H1 (cell line): ENCODE data around the gene SYT14. TPM values are rescaled to one million over a fixed set of nuclear protein-coding genes. Genes with fewer than 3 reads are reported as not detected.
A peak's percentile ranks its signal among the peaks of the same experiment; 100 is the strongest.
"Not testable (repeated sequence)": the region's sequence is repeated elsewhere in the genome, so short reads cannot be mapped to it uniquely, and the experiment has no call there.

ENCODE experiments used
- CTCF ChIA-PET: fragments of 300-600 bp; sonication (Branson Sonifier 250); formaldehyde crosslinking; loops from one replicate; lab custom pipeline; 2021; ENCODE audit not compliant: partially characterized antibody; lab: Charles Lee
- POLR2A ChIA-PET: fragments of 300-600 bp; sonication (Branson Sonifier 250); formaldehyde crosslinking; loops from one replicate; lab custom pipeline; 2021; ENCODE audit warnings: inconsistent platforms; ENCODE audit not compliant: partially characterized antibody; lab: Charles Lee
- DNase-seq, 2 experiments: peaks; one replicate each; pipeline versions ENCODE4 v3.0.0 to v3.0.0-alpha.2; 2010 to 2022; ENCODE audit warnings: low spot score in 2 of 2, low read depth in 1 of 2, mixed read lengths in 1 of 2
- FAIRE-seq: peaks from 2 replicates; lab custom pipeline; 2011; peaks lifted over from hg19 to GRCh38; lab: Jason Lieb, UNC
- H2AFZ ChIP-seq: 2 replicates; pipeline ENCODE4 v1.8.1; 2012; ENCODE audit warnings: low read length, inconsistent platforms
- H2AK5ac ChIP-seq: 2 replicates; pipeline ENCODE4 v1.6.1; 2013; ENCODE audit warnings: low read depth, low read length
- H2BK120ac ChIP-seq: replicated peaks from 2 replicates; pipeline ENCODE3; 2013; ENCODE audit warnings: low read depth, low read length, inconsistent platforms
- H2BK12ac ChIP-seq: 2 replicates; pipeline ENCODE4 v1.6.1; 2013; ENCODE audit warnings: low read depth, low read length
- H2BK15ac ChIP-seq: 2 replicates; pipeline ENCODE4 v1.6.1; 2013; ENCODE audit warnings: low read length
- H2BK20ac ChIP-seq: 2 replicates; pipeline ENCODE4 v1.6.1; 2013; ENCODE audit warnings: low read length
- H2BK5ac ChIP-seq: 2 replicates; pipeline ENCODE4 v1.6.1; 2013; ENCODE audit warnings: low read depth, low read length
- H3K14ac ChIP-seq: 2 replicates; pipeline ENCODE4 v1.6.1; 2013; ENCODE audit warnings: inconsistent platforms; ENCODE audit not compliant: insufficient read length
- H3K18ac ChIP-seq: 2 replicates; pipeline ENCODE4 v1.6.1; 2013; ENCODE audit warnings: low read length; ENCODE audit errors: extremely low read depth
- H3K23ac ChIP-seq: 2 replicates; pipeline ENCODE4 v1.6.1; 2013; ENCODE audit warnings: inconsistent platforms; ENCODE audit not compliant: insufficient read length
- H3K23me2 ChIP-seq: 2 replicates; pipeline ENCODE4 v1.6.1; 2013; ENCODE audit warnings: low read depth, low read length
- H3K27ac ChIP-seq: 2 replicates; pipeline ENCODE4 v1.6.1; 2011; ENCODE audit warnings: low read depth, low read length, inconsistent platforms
- H3K27me3 ChIP-seq, 4 experiments: replicated peaks in 1 of 4; 1 replicate in 1 of 4; 2 replicates in 3 of 4; pipeline versions ENCODE4 v1.6.1 to v1.8.1; 2011 to 2013; ENCODE audit warnings: low read length in 3 of 4, mild to moderate bottlenecking in 3 of 4, inconsistent platforms in 2 of 4, mixed read lengths in 2 of 4, moderate library complexity in 1 of 4; ENCODE audit not compliant: control insufficient read depth in 3 of 4, insufficient read depth in 3 of 4; ENCODE audit errors: extremely low read depth in 1 of 4
- H3K36me3 ChIP-seq, 4 experiments: 2 replicates each; pipeline versions ENCODE4 v1.6.1 to v1.8.1; 2011 to 2013; ENCODE audit warnings: mild to moderate bottlenecking in 4 of 4, low read length in 3 of 4, moderate library complexity in 2 of 4, control low read depth in 1 of 4, inconsistent platforms in 1 of 4; ENCODE audit not compliant: insufficient read depth in 4 of 4, control insufficient read depth in 2 of 4
- H3K4ac ChIP-seq: replicated peaks from 2 replicates; pipeline ENCODE3; 2013; ENCODE audit warnings: low read length, low read depth, mixed read lengths, inconsistent platforms; ENCODE audit not compliant: insufficient read length
- H3K4me1 ChIP-seq, 4 experiments: replicated peaks in 1 of 4; 1 replicate in 1 of 4; 2 replicates in 3 of 4; pipeline versions ENCODE4 v1.6.1 to v1.8.1; 2011 to 2013; ENCODE audit warnings: low read length in 3 of 4, inconsistent platforms in 2 of 4, mixed read lengths in 1 of 4; ENCODE audit not compliant: insufficient read depth in 4 of 4, control insufficient read depth in 3 of 4
- H3K4me2 ChIP-seq, 2 experiments: 2 replicates each; pipeline versions ENCODE4 v1.6.1 to v1.8.1; 2011 to 2013; ENCODE audit warnings: low read depth in 2 of 2, low read length in 2 of 2, control low read depth in 1 of 2, inconsistent platforms in 1 of 2, mild to moderate bottlenecking in 1 of 2; ENCODE audit not compliant: insufficient read depth in 1 of 2
- H3K4me3 ChIP-seq, 4 experiments: fragments of 200-600, 300-600 bp in 1 of 4; sonication (generic), shearing (Covaris generic), sonication (Bioruptor Twin) in 1 of 4; 2 replicates each; pipeline versions ENCODE4 v1.5.1 to v1.8.1; 2011 to 2016; ENCODE audit warnings: low read length in 4 of 4, low read depth in 3 of 4, control low read depth in 2 of 4, inconsistent platforms in 2 of 4, mild to moderate bottlenecking in 2 of 4, mixed read lengths in 1 of 4, moderate library complexity in 1 of 4; ENCODE audit not compliant: insufficient read depth in 2 of 4; ENCODE audit errors: extremely low read depth in 1 of 4
- H3K56ac ChIP-seq: replicated peaks from 2 replicates; pipeline ENCODE3; 2013; ENCODE audit warnings: low read depth, mild to moderate bottlenecking, mixed read lengths, low read length, inconsistent platforms; ENCODE audit not compliant: insufficient read length
- H3K79me1 ChIP-seq: 2 replicates; pipeline ENCODE4 v1.6.1; 2013; ENCODE audit warnings: low read depth, low read length, control low read depth
- H3K79me2 ChIP-seq, 2 experiments: 2 replicates each; pipeline versions ENCODE4 v1.6.1 to v1.8.1; 2012 to 2013; ENCODE audit warnings: low read length in 2 of 2, mild to moderate bottlenecking in 2 of 2, inconsistent platforms in 1 of 2; ENCODE audit not compliant: insufficient read depth in 2 of 2, control insufficient read depth in 1 of 2
- H3K9ac ChIP-seq, 4 experiments: replicated peaks in 1 of 4; 1 replicate in 1 of 4; 2 replicates in 3 of 4; pipeline versions ENCODE4 v1.6.1 to v1.8.1; 2011 to 2013; ENCODE audit warnings: low read depth in 3 of 4, low read length in 3 of 4, control low read depth in 2 of 4, mild to moderate bottlenecking in 2 of 4, moderate library complexity in 2 of 4, inconsistent platforms in 1 of 4; ENCODE audit errors: extremely low read depth in 1 of 4
- H3K9me3 ChIP-seq, 2 experiments: 2 replicates each; pipeline versions ENCODE4 v1.6.1 to v1.8.1; 2012 to 2013; ENCODE audit warnings: mild to moderate bottlenecking in 2 of 2, moderate library complexity in 2 of 2, control low read depth in 1 of 2, inconsistent platforms in 1 of 2, low read depth in 1 of 2, low read length in 1 of 2, mixed read lengths in 1 of 2; ENCODE audit not compliant: insufficient read depth in 2 of 2
- H4K20me1 ChIP-seq, 2 experiments: replicated peaks in 1 of 2; 2 replicates each; pipeline versions ENCODE3 to v1.8.1; 2011 to 2013; ENCODE audit warnings: inconsistent platforms in 2 of 2, low read length in 2 of 2, mild to moderate bottlenecking in 1 of 2; ENCODE audit not compliant: insufficient read depth in 2 of 2, control insufficient read depth in 1 of 2
- H4K5ac ChIP-seq: 2 replicates; pipeline ENCODE4 v1.6.1; 2013; ENCODE audit warnings: low read length, low read depth, mixed read lengths, inconsistent platforms; ENCODE audit not compliant: insufficient read length
- H4K8ac ChIP-seq: 2 replicates; pipeline ENCODE4 v1.8.0; 2013; ENCODE audit warnings: mild to moderate bottlenecking, moderate library complexity, low read length, inconsistent platforms; ENCODE audit not compliant: insufficient read depth; ENCODE audit errors: extremely low read depth
- H4K91ac ChIP-seq: replicated peaks from 2 replicates; pipeline ENCODE3; 2013; ENCODE audit warnings: low read length, mixed read lengths, inconsistent platforms; ENCODE audit not compliant: insufficient read length
- RAD21 ChIP-seq, 2 experiments: IDR thresholded peaks in 1 of 2; conservative IDR thresholded peaks in 1 of 2; 2 replicates each; pipeline ENCODE4 v1.6.1; 2011; ENCODE audit warnings: low read depth in 2 of 2, low read length in 2 of 2, improper control_type of control experiment in 1 of 2, inconsistent platforms in 1 of 2, mild to moderate bottlenecking in 1 of 2, moderate library complexity in 1 of 2
- WGBS, 2 experiments: shearing (Covaris generic) in 1 of 2; methylation state at CpG; one replicate each; pipeline versions ENCODE4 v1.1.6 to v1.1.7; 2013 to 2015; ENCODE audit warnings: low lambda C conversion rate in 2 of 2, mixed read lengths in 2 of 2, inconsistent platforms in 1 of 2, low coverage in 1 of 2, missing lambda C conversion rate in 1 of 2; ENCODE audit not compliant: insufficient replicate concordance in 2 of 2, insufficient coverage in 1 of 2, insufficient read length in 1 of 2; ENCODE audit errors: extremely low coverage in 1 of 2, missing lambda C conversion rate in 1 of 2; 5-methylcytosine and 5-hydroxymethylcytosine counted together
- polyA plus RNA-seq, 7 experiments: library from polyadenylated mRNA; depleted of rRNA in 3 of 7; stranded (reverse) in 5 of 7; unstranded in 2 of 7; fragments of >200 nt in 5 of 7; fragments of 200-250 nt in 2 of 7; gene quantifications; 1 replicate in 5 of 7; 2 replicates in 1 of 7; 4 replicates in 1 of 7; pipeline versions ENCODE4 v1.2.1 to v1.2.3, GENCODE V29; 2011 to 2013; ENCODE audit warnings: missing spikeins in 2 of 7, mixed read lengths in 2 of 7
- total RNA-seq: library from RNA; stranded (reverse); fragmentation: NEBNext Ultra II Directional; extraction: Animal tissue kit (Norgen Biotek cat#: 25700); gene quantifications from 2 replicates; pipeline ENCODE4 v1.2.1, GENCODE V29; 2021
- TF ChIP-seq, protein P1 (sequence below), 3 experiments: IDR thresholded peaks; 1 replicate in 2 of 3; 2 replicates in 1 of 3; pipeline versions ENCODE4 v1.5.1 to v1.6.1; 2011; ENCODE audit warnings: low read length in 3 of 3, mild to moderate bottlenecking in 3 of 3, inconsistent platforms in 2 of 3, low read depth in 1 of 3, moderate library complexity in 1 of 3; ENCODE audit not compliant: insufficient read depth in 1 of 3; ENCODE audit errors: control extremely low read depth in 1 of 3

The SYT14 gene
- total and polyA plus RNA-seq, 2 of the 8 experiments (the other 6 are each of a cell fraction or from before 2014, with no cell fraction given): 2.3 to 18.4 TPM

DNA sequence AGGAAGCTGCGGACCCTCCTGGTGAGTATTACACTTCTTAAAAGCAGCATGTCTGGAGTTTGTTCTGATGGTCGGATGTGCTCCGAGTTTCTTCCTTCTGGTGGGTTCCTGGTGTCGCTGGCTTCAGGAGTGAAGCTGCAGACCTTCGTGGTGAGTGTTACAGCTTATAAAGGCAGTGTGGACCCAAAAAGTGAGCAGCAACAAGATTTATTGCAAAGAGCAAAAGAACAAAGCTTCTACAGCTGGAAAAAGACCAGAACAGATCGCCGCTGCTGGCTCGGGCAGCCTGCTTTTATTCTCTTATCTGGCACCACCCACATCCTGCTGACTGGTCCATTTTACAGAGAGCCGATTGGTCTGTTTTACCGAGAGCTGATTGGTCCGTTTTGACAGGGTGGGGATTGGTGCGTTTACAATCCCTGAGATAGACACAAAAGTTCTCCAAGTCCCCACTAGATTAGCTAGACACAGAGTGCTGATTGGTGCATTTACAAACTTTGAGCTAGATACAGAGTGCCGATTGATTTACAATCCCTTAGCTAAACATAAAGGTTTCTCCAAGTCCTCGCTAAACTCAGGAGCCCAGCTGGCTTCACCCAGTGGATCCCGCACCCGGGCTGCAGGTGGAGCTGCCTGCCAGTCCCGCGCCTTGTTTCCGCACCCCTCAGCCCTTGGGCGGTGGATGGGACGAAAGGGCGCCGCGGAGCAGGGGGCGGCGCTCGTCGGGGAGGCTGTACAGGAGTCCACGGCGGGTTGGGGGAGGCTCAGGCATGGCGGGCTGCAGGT, 49.5 kb upstream of the SYT14 start:
- H3K27ac ChIP-seq, H3K23me2 ChIP-seq, FAIRE-seq, H3K36me3 ChIP-seq, H2BK120ac ChIP-seq, POLR2A ChIA-PET, H2AFZ ChIP-seq, H3K4me2 ChIP-seq, H3K56ac ChIP-seq, H2BK12ac ChIP-seq, H4K20me1 ChIP-seq, H3K4me1 ChIP-seq, H3K14ac ChIP-seq, H4K5ac ChIP-seq, H3K79me1 ChIP-seq, H2BK15ac ChIP-seq, H2AK5ac ChIP-seq, H3K9ac ChIP-seq, H3K79me2 ChIP-seq, H3K27me3 ChIP-seq, H3K4me3 ChIP-seq, H4K8ac ChIP-seq, H3K9me3 ChIP-seq, H2BK20ac ChIP-seq, H4K91ac ChIP-seq, H3K18ac ChIP-seq, H3K23ac ChIP-seq, H3K4ac ChIP-seq, H2BK5ac ChIP-seq: not testable (repeated sequence)
- TF ChIP-seq, protein P1, sequence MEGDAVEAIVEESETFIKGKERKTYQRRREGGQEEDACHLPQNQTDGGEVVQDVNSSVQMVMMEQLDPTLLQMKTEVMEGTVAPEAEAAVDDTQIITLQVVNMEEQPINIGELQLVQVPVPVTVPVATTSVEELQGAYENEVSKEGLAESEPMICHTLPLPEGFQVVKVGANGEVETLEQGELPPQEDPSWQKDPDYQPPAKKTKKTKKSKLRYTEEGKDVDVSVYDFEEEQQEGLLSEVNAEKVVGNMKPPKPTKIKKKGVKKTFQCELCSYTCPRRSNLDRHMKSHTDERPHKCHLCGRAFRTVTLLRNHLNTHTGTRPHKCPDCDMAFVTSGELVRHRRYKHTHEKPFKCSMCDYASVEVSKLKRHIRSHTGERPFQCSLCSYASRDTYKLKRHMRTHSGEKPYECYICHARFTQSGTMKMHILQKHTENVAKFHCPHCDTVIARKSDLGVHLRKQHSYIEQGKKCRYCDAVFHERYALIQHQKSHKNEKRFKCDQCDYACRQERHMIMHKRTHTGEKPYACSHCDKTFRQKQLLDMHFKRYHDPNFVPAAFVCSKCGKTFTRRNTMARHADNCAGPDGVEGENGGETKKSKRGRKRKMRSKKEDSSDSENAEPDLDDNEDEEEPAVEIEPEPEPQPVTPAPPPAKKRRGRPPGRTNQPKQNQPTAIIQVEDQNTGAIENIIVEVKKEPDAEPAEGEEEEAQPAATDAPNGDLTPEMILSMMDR (IDR thresholded peaks at IDR 0.05; ENCODE audit: control extremely low read depth in 1 of 3, insufficient read depth in 1 of 3, low read depth in 1 of 3, low read length in 3 of 3): peak in 1 of 3 experiments; percentile 9; a peak in 1 of 4 replicates
- peak; percentile 20 to 38; a peak in 3 of 4 replicates for TF ChIP-seq RAD21 (IDR thresholded peaks at IDR 0.05 in 1 of 2, conservative IDR thresholded peaks at IDR 0.05 in 1 of 2; ENCODE audit: low read depth in 2 of 2, low read length in 2 of 2)
- CTCF ChIA-PET: interaction anchor here (0.8 to 4.4 kb wide), 8 partner anchors 9 to 423 kb away, joined by 3 to 18 read pairs (median 5); no protein-coding TSS in a partner anchor
- DNase-seq: peak in 1 of 2 experiments; percentile 52
- WGBS, 2 experiments: 90% methylated on average over 20 of the region's 31 CpGs; no CpG with 5 or more reads in 1 of the 2 experiments
